Ammon's horn (tissue), 1 donor: ENCODE results near the gene ETV3L.
"Not testable (repeated sequence)": the region's sequence is repeated elsewhere in the genome, so short reads cannot be mapped to it uniquely, and the experiment has no call there.

Source experiments
- DNase-seq: peaks from one replicate; pipeline ENCODE4 v3.0.0-alpha.2; 2016; ENCODE audit warnings: low spot score

ETV3L gene

DNA sequence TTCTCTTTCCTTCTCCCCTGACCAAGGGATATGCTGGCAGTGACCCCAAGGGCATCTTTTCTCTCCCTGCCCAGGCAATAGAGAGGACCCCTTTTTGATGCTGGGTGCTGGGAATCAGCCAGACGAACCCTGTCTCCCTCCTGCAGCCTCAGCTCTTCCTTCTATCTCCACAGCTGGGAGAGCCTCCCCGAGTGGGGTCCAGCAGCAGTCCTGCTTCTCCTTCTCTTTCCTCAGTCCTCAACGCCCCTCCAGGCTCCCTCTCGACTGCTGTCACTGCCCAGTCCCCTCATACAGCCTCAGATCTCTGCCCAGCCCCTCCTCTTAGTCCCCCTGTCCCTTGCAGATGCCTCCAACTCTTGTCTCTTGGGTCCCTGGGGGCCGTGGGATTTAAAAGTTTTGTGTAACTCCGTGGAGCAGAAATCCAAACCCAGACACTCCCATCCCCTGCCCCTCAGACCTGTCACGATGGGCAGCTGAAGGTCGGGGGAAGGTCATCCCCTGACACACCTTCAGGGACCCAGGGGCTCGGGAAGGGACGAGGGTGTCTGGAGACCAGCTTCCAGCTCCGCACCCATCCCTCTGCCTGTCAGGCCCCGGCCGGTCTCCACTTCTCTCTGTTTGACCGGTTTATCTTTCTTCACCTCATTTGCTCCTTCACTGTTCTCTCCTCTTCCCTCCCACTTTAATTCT, 5.8 kb upstream of the ETV3L start:
- no peak for DNase-seq

DNA sequence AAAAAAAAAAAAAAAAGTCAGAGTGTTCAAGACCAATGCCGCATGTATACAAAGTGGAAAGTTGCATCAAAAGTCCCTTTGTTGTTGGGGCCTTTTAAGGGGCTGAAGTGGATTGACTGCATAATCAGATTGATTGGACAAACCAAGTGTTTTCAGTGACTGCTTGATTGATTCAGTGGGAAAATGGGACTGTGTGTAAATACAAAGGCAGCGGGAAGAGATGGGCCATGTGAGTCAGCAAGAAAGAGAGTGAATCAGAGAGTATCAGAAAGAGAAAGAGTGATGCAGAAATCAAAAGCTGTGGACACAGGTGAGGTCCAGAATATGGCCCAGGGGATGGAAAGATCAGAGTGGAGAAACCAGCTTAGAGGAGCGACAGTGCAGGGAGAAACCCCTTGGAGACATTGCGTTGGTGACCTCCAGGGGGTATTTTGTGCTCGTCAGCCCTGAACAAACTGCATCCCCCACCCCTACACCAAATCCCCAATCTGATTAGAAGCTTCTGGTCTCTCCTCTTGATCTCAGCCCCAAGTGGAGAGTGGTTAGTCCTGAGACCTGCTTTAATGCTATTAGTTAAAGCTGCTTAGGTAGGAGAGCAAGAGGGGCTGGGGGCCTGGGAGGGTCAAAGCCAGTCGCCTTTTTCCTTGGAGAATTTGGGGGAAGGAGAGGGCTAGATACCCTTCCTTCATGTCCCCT, 5.1 kb upstream of the ETV3L start:
- no peak for DNase-seq

DNA sequence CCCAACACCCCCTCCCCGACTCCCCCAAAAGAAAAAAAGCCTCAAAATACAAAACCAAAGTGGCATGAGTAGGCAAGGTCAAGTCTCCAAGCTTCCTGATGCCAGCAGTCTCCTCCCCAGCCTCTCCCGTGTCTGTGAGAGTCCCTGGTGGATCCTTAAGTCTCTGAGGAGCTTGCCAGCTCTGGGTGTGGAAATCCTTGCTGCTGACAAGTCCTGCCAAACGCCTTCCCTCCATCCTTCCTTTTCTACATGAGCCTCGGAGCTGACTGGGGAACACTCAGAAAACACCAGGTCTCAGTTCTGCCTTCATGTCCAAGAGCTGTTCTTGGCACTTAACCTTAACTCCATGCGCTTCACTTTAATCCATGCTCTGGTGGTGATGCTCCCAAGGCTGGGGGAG, 3.7 kb upstream of the ETV3L start:
- DNase-seq = no peak

DNA sequence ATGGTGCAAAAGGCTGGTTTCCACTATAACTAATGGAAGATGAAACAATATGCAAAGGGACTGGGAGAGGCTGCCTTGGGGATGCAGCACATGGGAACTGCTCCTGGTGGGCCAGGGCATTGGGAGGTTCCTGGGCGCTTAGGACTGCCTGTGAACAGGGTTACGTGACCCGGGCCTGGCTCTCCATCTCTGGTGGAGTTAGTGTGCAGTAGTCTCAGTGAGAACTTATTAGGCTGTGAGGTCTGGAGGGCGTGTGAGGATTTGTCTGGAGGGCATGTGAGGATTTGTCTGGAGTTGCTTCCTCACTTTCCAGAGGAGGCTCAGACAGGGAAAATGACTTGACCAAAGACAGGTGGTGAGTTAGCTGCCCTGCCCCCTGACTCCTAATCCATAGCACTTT, 1.5 kb upstream of the ETV3L start:
- no peak for DNase-seq

DNA sequence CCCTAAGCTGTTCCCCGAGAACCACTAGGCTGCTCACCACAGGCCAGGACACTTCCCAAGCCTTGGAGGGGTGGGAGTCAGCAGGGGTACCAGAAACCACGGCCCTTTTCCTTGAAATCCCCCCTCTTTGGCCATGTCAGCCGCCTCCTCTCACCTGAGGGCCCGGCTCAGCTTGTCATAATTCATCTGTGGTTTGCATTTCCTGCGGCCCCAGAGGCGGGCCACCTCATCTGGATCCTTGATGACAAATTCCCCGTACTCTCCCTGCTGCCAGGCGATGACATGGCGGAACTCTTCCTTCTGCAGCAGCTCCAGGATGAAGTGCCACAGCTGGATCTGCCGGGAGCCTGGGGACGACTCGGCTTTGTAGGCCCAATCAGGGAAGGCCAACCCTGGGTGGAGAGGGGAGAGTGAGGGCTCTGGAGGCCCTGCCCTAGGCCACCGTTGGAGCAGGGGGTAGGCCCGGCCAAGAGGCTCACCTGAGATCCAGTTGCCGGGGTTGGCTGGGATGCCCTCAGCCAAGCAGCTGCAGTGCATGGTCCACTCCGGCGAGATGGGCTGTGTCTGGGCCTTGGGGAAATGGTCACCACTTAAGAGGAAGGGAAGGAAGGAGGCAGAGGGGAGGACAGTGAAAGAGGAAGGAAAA, 498 bp downstream of the ETV3L start:
- not testable (repeated sequence) for DNase-seq

DNA sequence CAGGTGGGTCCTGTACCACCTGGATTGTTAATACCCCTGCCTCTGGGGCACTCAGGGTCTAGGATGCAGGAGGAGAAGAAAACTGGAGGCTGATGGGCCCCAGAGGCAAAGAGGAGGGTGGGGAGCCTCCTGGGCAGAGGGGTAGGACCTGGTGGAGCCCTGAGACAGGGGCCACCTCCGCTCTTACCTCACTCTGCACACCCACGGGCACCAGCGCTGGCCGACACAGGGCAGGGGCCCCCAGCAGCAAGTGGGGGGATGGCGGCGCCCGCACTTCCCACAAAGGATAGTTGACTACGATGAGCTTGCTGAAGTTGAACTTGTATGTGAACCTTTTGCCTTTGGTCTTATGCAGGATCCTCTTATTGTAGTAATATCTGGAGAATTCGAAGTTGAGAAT, 1.1 kb downstream of the ETV3L start:
- no peak for DNase-seq

DNA sequence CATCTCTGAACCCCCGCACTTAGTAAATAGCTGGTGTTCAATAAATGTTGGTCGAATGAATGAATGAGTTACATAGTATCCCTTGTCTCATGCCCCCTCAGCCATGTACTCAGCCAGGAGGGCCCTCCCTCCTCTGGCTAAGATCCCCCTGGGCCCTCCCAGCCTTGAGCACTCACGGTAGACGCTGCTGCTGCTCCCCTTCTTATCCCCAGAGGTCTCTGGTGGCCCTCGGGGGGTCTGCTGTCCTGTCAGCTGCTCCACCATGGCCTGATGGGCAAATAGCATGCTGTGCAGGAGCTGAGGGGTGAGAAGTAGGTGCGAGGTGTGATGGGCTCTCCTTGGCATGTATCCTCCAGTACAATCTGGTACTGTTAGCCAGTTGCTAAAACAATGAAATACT, 1.9 kb downstream of the ETV3L start:
- DNase-seq = no peak

DNA sequence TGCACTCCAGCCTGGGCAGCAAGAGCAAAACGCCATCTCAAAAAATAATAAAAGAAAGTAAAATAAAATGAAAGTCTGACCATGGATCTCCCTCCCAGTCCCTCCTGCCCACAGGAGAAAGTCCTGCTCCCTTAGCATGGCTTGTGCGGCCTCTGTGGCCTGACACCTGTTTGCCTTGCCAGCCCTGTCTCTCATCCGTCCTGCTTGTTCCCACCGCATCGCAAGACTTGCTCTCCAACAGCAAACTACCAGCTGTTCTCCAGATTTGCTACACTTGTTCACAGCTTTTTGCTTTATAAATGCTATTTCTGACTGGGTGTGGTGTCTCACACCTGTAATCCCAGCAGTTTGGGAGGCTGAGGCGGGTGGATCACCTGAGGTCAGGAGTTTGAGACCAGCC, 2.7 kb downstream of the ETV3L start:
- no peak for DNase-seq

DNA sequence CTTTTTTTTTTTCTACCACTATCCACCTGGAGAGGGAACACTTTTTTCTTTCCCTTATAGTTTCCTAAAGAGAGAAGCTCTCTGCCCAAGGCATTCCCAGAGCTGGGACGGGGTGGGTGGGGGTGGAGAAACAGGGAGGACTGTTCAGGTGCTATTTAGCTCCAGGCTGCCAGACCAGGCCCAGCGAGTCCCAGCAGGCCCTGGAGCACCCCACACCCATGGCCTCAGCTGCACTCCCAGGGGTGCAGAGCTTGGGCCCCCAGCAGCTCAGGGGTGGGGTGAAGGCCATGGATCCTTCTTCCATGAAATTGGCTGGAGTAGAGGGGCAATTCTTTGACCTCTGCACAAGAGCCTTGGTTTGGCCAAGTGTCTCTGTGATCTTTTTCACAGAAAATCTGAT, 4.1 kb downstream of the ETV3L start:
- DNase-seq = no peak

DNA sequence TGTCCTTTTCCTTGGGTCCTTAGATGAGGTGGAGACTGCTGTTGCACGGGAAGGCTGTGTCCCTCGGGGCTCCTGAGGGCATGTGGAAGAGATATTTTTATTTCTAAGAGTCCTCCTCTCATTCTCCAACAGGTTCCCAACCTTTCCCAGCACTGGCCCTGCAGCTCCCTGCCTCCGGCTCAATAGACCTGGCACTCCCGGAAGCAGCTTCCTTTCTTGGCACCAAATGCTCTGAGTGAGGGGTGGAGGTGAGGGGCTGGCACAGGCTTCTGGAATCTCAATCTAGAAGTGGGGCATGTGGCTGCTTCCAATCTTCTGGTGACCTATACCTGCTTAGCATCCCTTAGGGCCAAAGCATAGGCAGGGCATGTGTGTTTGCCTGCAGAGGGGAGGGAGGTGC, 4.5 kb downstream of the ETV3L start:
- no peak for DNase-seq

DNA sequence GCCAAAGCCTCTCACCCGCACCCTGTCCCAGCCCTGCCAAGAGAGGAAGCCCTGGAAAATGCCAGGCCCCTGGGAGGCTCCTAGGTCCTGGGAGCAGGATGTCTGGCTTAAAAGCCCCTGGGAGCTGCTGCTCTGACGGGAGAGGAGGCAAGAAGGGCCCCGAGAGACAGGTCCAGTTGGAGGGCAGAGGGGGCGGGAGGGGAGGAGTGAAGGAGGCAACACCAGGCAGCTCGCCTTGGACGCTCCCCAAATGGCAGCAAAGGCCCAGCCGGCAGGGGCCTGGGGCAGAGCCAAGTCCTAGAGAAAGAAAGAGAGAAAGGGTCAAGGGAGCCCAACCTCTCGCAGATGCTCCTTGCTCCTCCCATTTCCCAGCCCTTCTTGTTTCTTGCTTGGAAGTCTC, 6.8 kb downstream of the ETV3L start:
- peak; percentile 43 for DNase-seq

DNA sequence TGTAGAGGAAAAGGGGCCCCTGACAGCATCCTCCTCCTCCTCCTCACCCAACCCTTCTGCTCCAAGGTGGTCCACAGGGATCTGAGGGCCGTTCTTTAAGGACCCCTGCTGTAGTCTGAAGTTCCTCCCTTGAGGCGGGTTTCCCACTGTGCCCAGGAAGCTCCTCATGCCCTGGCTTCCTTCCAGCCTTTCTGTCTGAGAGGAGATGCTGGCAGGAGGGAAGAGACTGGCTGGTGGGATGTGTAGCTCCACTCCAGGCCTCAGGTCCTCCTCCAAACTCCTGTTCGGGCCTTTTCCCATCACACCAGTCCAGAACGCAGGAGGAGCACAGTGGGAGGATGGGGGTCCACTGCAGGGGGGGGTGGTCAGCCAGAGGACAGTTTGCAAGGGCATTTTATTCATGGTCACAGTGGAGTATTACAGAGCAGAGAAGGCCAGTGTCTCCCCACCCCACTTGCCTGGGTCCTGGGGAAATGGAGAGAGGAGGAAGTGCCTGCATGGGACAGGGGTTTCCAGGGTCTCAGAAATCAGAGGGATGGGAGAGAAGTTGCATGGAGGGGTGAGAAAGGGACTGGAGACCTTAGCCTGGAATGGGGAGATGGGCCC, 7.8 kb downstream of the ETV3L start:
- DNase-seq = no peak

DNA sequence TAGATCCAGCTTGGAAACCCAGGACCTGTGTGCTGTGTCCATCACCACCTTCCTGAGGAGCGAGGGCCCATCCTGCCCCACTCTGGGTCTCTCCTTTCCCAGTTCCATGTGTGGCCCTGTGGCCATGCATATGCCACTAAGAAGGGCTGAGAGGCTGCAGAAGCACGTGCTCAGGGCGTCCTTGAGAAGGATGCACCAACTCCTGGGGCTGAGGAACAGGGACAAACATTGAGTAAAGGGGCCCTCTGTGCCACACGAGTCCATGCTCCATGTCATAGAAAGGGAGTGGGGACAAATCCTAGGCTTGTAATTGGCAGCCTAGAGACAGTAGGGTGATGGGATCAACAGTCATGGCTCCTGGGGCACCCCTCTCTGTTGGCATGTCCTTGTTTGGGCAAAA, 8.4 kb downstream of the ETV3L start:
- DNase-seq = no peak

DNA sequence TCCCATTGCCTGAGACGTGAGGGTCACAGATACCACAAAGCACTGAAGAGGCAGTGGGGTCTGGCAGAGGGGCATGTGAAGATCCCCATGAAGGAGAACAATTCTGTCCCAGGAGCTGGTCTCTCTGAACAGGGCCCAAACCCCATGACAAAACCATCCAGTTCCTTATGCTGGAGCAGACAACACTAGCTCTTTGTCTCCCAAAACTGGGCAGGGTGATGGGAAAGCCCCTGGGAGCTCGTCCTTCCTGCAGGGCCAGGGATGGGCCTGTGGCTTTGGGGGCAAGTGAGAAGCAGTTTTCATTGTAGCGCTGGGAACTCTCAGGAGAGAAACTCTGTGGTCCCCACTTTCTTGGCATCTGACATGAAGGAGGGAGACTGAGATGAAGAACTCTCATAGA, 8.8 kb downstream of the ETV3L start:
- no peak for DNase-seq

DNA sequence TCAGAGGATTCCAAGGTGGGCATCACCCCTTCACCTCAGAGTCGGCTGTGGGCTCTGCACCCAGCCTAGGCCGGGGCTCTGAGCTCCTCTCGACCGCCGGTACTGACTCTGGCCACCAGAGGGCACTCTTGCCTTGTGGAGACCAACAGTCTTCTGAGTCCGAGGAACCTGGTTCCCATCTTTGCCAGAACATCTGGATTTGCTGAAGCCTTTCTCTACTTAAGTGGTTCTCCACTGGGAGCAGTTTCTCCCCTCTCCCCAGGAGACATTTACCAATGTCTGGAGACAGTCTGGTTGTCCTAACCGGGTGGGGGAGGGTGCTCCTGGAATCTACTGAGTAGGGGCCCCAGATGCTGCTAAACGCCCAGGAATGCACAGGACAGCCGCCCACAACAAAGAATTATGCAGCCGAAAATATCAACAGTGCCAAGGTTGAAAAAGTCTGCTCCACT, 9.4 kb downstream of the ETV3L start:
- peak; percentile 86 for DNase-seq

DNA sequence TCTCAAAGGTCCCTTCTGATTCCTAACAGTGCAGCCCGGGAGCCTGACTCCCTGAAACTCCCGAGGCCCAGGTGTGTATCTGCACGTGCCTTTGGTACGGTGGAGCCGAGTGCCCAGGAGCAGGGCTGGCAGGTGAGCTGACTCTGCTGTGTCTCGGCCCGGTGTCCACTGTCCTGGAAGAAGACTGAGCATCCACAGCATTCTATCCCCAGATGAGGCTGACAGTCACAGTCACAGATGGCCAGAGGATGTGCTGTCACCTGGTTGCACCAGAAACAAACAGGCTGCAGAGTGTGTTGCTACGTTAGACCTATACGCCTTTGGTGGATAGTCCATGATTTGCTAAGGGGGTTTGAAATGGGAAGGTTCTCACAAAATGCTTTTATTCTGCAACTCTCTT, 9.8 kb downstream of the ETV3L start:
- DNase-seq = no peak

DNA sequence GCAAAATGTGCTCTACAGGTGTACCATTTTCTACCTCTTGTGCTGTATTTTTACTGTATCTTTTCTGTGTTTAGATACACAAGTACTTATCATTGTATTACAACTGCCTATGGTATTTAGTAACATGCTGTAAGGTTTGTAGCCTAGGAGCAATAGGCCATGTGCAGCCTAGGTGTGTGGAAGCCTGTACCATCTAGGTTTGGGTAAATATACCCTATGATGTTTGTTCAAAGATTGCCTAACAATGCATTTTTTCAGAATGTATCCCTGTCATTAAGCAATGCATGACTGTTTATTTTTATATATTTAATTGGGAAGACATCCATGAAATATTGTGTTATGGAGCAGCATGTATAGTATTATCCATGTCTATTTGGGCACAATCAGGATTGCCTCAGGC, 11.0 kb downstream of the ETV3L start:
- no peak for DNase-seq

DNA sequence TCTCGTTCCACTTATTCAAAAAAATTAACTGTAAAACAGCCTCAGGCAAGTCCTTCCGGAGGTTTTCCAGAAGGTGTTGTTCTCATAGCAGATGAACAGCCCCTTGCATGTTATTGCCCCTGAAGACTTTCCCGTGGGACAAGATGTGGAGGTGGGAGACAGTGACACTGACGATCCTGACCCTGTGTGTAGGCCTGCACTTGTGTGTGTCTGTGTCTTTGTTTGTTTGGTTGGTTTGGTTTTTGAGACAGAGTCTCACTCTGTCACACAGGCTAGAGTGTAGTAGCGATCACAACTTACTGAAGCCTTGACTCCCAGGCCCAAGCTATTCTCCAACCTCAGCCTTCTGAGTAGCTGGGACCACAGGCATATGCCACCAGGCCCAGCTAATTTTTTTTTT, 12.6 kb downstream of the ETV3L start:
- no peak for DNase-seq

DNA sequence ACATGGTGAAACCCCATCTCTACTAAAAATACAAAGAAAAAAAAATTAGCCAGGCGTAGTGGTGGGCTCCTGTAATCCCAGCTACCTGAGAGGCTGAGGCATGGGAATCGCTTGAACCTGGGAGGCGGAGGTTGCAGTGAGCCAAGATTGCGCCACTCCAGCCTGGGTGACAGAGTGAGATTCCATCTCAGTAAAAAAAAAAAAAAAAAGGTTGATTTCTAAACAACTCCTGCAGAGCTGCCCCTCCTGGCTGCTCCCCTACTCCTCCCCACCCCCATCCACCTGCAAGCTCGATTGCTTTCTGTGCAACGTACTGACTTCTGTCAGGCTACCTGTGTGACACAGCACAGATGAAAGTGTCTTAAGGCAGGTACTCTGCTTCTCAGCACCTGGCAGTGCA, 13.3 kb downstream of the ETV3L start:
- DNase-seq = no peak

DNA sequence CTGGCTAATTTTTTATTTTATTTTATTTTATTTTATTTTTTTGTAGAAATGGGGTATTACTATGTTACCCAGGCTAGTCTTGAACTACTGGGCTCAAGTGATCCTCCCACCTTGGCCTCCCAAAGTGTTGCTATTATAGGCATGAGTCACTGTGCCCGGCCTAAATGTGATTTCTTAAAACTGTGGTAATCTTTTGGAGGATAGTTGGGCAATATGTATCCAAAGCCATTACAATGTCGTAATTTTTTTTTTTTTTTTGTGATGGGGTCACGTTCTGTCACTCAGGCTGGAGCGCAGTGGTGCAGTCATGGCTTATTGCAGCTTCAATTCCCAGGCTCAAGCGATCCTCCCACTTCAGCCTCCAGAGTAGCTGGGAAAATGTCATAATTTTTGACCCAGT, 14.2 kb downstream of the ETV3L start:
- no peak for DNase-seq

DNA sequence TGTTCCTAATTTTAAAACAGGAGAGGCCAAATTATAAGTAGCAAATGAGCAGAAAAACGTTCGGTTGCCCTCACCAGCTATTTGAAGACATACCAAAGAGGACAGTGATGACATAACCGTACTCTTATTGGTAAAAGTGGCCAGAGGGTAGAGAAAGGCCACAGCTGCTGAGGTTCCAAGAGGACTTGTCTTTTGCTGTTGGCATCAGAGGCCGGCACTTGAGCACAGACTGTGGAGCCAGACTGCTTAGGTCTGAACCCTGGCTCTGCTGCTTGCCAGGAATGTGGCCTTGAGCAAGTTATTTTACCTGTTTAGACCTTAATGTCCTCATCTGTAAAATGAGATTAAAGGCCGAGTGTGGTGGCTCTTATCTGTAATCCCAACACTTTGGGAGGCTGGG, 14.9 kb downstream of the ETV3L start:
- no peak for DNase-seq

DNA sequence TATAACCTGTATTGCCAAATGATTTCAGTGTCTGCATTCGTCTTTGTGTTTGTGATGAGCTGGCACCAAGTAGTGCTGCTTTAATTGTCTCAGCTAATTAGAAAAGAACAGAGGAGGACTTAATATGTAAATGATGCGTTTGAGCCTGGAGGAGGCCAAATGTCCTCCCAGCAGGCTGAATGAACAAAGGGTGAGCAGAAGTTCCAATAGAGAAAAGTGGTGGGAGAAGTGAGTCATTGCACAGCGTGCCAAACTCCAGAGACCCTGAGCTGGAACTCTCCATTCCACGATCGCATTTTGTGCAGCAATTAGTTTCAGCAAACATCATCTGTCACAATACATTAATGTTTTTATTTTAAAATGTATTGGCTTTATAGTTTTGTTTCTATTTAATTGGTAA, 17.9 kb downstream of the ETV3L start:
- no peak for DNase-seq

DNA sequence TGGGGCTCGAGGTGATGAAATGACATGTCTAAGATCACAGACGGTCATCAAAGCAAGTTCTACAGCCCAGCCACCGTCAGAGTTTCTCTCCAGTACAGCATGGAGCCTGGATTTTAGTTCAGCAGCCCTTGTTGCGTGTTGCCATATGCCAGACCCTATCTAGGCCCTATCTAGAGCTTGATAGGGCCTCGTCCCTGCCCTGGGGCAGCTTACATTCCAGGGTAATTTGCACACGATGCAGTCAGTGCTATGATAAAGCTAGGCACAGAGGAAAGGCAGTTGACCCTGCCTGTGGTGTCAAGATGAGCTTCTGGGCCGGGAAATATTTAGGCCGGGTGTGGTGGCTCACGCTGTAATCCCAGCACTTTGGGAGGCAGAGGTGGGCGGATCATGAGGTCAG, 18.9 kb downstream of the ETV3L start:
- no peak for DNase-seq
